Left ventricle myocardium superior (tissue), 1 donor: ENCODE data around the gene TSKS. TPM values are rescaled to one million over a fixed set of nuclear protein-coding genes. Genes with fewer than 3 reads are reported as not detected.
"Not testable (repeated sequence)": the region's sequence is repeated elsewhere in the genome, so short reads cannot be mapped to it uniquely, and the experiment has no call there.

ENCODE experiments used
- ATAC-seq: fragments of 200-7000 bp; cut with Tn5 transposase; one replicate; pipeline ENCODE4 v1.9.1; 2020; ENCODE audit warnings: mild to moderate bottlenecking, moderate library complexity
- DNase-seq: peaks from one replicate; pipeline ENCODE4 v3.0.0-alpha.2; 2020
- intact Hi-C: fragments of 100-400 bp; cut with micrococcal nuclease; formaldehyde crosslinking; loops from one replicate; pipeline ENCODE4 v1.11.0; 2022
- total RNA-seq: library from RNA; stranded (reverse); fragmentation: NEBNext Ultra II Directional; extraction: Animal tissue kit (Norgen Biotek cat#: 25700); gene quantifications from one replicate; pipeline ENCODE4 v1.2.1, GENCODE V29; 2021
- donor health status: DM: no; HTN: yes; CAD: no; lungs with severe emphysema.

Gene TSKS
- total RNA-seq, 1 donor from 2014 or later = 0.72 TPM

- intact Hi-C loops = no loop called here
- no peak for DNase-seq
- no peak for ATAC-seq
These were observed 24.0 kb downstream of the TSKS start for GRCh38 chr19:49739098-49739497.

GRCh38 chr19:49738268-49738667 lies 24.8 kb downstream of the TSKS start:
- DNase-seq (no peak), ATAC-seq (no peak)
- intact Hi-C loops = no loop called here

GRCh38 chr19:49730166-49730565 lies 32.9 kb downstream of the TSKS start:
- DNase-seq (no peak), ATAC-seq (no peak)
- intact Hi-C loops = no loop called here

- DNase-seq (peak; percentile 72), ATAC-seq (peak; percentile 89)
- intact Hi-C loops = no loop called here
These were observed 35.7 kb downstream of the TSKS start for GRCh38 chr19:49727217-49728030.

- ATAC-seq, DNase-seq, intact Hi-C loops: not testable (repeated sequence)
These were observed 43.7 kb downstream of the TSKS start for GRCh38 chr19:49719420-49719819.

- DNase-seq = no peak
- intact Hi-C loops = no loop called here
- ATAC-seq = no peak
These were observed 44.1 kb downstream of the TSKS start for GRCh38 chr19:49718991-49719390.

GRCh38 chr19:49718511-49718910 lies 44.6 kb downstream of the TSKS start:
- intact Hi-C loops = no loop called here
- ATAC-seq = no peak
- DNase-seq = no peak

- DNase-seq = no peak
These were observed 47.0 kb downstream of the TSKS start for GRCh38 chr19:49716154-49716553.

GRCh38 chr19:49713236-49713845 lies 49.8 kb downstream of the TSKS start:
- intact Hi-C loops = no loop called here
- ATAC-seq = no peak

More at GRCh38 chr19:49716154-49716553, 47.0 kb downstream of the TSKS start:
- ATAC-seq = no peak
- intact Hi-C loops = no loop called here

GRCh38 chr19:49712397-49712859 lies 50.7 kb downstream of the TSKS start:
- intact Hi-C loops = no loop called here
- DNase-seq (peak; percentile 70), ATAC-seq (peak; percentile 54)

More at GRCh38 chr19:49713236-49713845, 49.8 kb downstream of the TSKS start:
- DNase-seq = no peak

- intact Hi-C loops = no loop called here
- DNase-seq = no peak
- no peak for ATAC-seq
These were observed 52.6 kb downstream of the TSKS start for GRCh38 chr19:49710372-49710951.

- intact Hi-C loops = no loop called here
- ATAC-seq (no peak), DNase-seq (no peak)
These were observed 57.2 kb downstream of the TSKS start for GRCh38 chr19:49705919-49706318.

GRCh38 chr19:49704888-49705642 lies 58.0 kb downstream of the TSKS start:
- intact Hi-C loops = no loop called here
- ATAC-seq = no peak
- DNase-seq = no peak

GRCh38 chr19:49701271-49701786 lies 61.8 kb downstream of the TSKS start:
- no peak for ATAC-seq
- intact Hi-C loops = no loop called here
- no peak for DNase-seq

- DNase-seq (no peak), ATAC-seq (no peak)
- intact Hi-C loops = no loop called here
These were observed 62.5 kb downstream of the TSKS start for GRCh38 chr19:49700563-49700962.

- ATAC-seq (no peak), DNase-seq (no peak)
- intact Hi-C loops = no loop called here
These were observed 63.7 kb downstream of the TSKS start for GRCh38 chr19:49699364-49699763.

GRCh38 chr19:49696865-49697264 lies 66.2 kb downstream of the TSKS start:
- no peak for DNase-seq
- ATAC-seq = no peak
- intact Hi-C loops = no loop called here

- intact Hi-C loops = no loop called here
- ATAC-seq = no peak
- DNase-seq = no peak
These were observed 67.0 kb downstream of the TSKS start for GRCh38 chr19:49696115-49696514.

GRCh38 chr19:49692147-49692506 lies 71.0 kb downstream of the TSKS start:
- DNase-seq = no peak
- intact Hi-C loops = no loop called here
- ATAC-seq = no peak
